Esophagus muscularis mucosa (tissue), 3 donors: ENCODE measurements around the gene HOXD10.

Experiments
- POLR2A ChIP-seq: fragments of 450-650 bp; IDR thresholded peaks from one replicate; pipeline ENCODE4 v1.6.1; 2017; ENCODE audit warnings: antibody characterized with exemption, moderate library complexity, mild to moderate bottlenecking, low read depth
- TF ChIP-seq, protein P1 (sequence below), 3 experiments: fragments of 200-600 bp in 2 of 3; fragments of 450-650 bp in 1 of 3; sonication (generic) in 2 of 3; IDR thresholded peaks; one replicate each; pipeline ENCODE4 v1.5.1; 2017 to 2019; ENCODE audit warnings: antibody characterized with exemption in 3 of 3, mild to moderate bottlenecking in 2 of 3, moderate library complexity in 1 of 3

- TF ChIP-seq, protein P1, sequence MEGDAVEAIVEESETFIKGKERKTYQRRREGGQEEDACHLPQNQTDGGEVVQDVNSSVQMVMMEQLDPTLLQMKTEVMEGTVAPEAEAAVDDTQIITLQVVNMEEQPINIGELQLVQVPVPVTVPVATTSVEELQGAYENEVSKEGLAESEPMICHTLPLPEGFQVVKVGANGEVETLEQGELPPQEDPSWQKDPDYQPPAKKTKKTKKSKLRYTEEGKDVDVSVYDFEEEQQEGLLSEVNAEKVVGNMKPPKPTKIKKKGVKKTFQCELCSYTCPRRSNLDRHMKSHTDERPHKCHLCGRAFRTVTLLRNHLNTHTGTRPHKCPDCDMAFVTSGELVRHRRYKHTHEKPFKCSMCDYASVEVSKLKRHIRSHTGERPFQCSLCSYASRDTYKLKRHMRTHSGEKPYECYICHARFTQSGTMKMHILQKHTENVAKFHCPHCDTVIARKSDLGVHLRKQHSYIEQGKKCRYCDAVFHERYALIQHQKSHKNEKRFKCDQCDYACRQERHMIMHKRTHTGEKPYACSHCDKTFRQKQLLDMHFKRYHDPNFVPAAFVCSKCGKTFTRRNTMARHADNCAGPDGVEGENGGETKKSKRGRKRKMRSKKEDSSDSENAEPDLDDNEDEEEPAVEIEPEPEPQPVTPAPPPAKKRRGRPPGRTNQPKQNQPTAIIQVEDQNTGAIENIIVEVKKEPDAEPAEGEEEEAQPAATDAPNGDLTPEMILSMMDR (IDR thresholded peaks at IDR 0.05): no peak
- no peak for TF ChIP-seq POLR2A
Observed at GRCh38 chr2:176149939-176150583, 33.5 kb downstream of the HOXD10 start.
